Keratinocyte (primary cell): Measurements from ENCODE around the gene RGCC.

ENCODE experiments used
- CTCF ChIP-seq, 3 experiments: IDR thresholded peaks in 1 of 3; conservative IDR thresholded peaks in 1 of 3; optimal IDR thresholded peaks in 1 of 3; 2 replicates in 2 of 3; 3 replicates in 1 of 3; pipeline versions ENCODE3 to v1.5.1; 2011; ENCODE audit warnings: low read length in 3 of 3, mild to moderate bottlenecking in 3 of 3, moderate library complexity in 2 of 3, control low read depth in 1 of 3, inconsistent platforms in 1 of 3; ENCODE audit not compliant: insufficient read depth in 2 of 3; ENCODE audit errors: extremely low read depth in 1 of 3
- EZH2 ChIP-seq: IDR thresholded peaks from one replicate; pipeline ENCODE4 v1.6.1; 2012; ENCODE audit warnings: inconsistent platforms, mild to moderate bottlenecking, low read length, moderate library complexity

GRCh38 chr13:41501281-41501680, 43.9 kb downstream of the RGCC start:
- TF ChIP-seq CTCF (optimal IDR thresholded peaks at IDR 0.05 in 1 of 3, IDR thresholded peaks at IDR 0.05 in 1 of 3, conservative IDR thresholded peaks at IDR 0.05 in 1 of 3; ENCODE audit: extremely low read depth in 1 of 3, insufficient read depth in 2 of 3, low read length in 3 of 3) (no peak), EZH2 (no peak)
